ENCODE measurements around the gene PITX2.

The PITX2 gene

DNA sequence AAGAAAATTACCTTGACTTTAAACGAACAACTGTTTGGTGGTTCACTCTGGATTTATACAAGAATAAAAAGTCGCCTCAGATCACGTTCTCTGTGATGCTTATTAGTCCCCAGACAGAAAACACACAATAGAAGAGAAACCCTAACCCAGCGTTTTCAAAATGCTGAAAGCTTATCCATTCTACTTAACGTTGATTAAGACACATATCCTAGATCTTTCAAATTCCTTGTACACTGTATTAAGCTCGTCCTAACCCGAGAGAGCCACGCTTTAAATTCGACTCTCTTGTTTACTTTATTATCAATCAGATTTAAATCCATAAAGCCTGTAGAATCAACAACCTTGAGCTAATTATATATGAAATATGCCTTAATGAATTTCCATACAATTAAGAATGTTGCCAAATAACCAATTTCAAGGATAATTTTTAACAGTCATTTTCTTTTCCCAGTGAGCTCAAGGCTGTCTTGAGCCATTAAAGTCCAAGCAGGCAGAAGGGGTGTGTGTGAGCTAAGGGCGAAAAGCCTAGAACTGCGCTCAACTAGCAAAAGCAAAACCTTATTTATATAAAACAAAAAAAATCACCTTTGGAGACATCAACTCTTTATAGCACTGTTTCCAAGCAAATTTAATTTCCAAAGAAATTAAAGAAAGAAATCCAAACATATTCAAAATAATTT, 981 bp upstream of the PITX2 start:
- no peak for DNase-seq (ENCODE audit: low read depth)

GRCh38 chr4:110621839-110622751, 782 bp downstream of the PITX2 start:
- DNase-seq (ENCODE audit: low read depth), result no peak

DNA sequence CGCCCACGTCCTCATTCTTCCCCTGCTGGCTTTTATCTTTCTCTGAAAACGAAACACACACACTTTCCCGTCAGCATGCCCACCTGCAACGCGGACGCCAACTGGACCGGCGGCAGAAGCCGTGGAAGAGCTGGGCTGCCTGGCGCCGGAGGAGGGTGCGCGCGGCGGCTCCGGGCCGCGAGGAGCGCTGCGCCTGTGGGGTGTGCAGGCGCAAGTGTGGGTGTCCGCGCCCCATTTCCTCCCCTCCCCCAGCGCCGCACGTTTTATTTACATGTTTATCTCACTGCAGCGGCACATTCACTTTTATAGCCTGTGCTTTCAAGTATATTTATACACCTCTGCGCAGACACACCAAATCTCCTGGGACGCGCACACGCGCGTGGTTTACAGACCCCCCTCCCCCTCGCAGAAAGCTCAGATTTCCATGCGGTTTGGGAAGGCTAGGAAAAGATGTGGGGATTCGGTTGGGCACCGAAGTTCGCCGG, 1.5 kb downstream of the PITX2 start:
- DNase-seq (ENCODE audit: low read depth), result no peak

DNA sequence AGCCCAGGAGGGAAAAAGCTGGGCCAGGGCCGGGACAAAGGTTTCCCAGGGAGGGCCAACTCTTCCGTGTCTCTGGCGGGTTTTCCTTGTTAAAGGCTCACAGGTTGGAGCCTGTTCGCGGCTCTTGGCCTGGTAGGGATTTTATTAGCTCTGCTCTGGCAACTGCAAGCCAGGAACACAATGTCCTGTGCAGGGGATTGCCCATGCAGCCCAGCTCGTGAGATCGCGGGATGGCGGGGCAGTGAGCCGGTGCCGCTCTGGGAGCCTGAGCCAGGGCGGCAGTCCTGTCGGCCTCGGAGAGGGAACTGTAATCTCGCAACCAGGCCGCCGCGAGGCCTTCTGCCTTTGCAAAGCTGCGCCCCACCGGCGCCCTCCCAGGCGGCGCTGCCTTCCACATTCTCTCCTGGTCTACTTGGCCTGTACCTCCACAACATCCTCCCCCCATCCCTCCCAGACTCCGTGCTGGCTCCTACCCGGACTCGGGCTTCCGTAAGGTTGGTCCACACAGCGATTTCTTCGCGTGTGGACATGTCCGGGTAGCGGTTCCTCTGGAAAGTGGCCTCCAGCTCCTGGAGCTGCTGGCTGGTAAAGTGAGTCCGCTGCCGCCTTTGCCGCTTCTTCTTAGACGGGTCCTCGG, 2.1 kb downstream of the PITX2 start:
- DNase-seq (ENCODE audit: low read depth), result no peak

- no peak for DNase-seq (ENCODE audit: low read depth)
These were observed 2.6 kb downstream of the PITX2 start for GRCh38 chr4:110620322-110620690.

DNA sequence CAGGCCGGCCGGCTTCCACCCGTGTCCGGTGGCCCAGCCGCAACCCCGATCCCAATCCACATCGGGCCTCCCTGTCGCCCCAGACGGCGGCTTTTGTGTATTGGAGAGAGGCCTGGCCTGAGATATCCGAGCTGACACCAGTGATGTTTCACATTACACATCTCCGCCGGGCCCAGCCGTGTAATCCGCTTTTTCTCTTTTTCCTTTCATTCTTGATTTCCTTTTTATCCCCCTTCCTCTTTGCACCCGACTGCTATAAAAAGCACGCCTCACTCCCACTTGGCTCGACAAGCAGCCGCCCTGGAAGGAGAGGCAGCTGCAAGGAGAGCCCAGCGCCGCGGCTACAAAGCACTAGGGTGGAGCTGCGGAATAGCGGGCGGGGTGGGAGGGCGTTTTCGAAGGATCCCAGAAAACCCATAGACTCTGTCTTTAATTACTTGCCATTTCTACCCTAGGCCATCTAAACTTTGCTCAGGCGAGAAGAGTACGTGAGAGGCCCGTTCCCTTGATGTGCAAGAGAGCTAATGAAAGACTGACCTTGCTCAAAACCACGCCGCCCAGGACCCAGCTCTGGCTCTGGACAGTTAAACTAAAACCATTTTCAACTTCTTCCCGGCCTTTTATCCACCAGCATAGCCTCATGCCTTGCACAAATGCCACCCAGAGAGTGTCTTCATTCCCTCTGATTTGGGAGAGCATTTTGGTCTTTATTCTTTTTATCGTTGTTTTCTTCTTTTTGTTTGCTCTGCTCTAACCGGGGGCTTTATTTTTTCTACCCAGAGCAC, 3.2 kb downstream of the PITX2 start:
- DNase-seq (ENCODE audit: low read depth), result no peak

GRCh38 chr4:110618581-110619462, 4.1 kb downstream of the PITX2 start:
- no peak for DNase-seq (ENCODE audit: low read depth)

DNA sequence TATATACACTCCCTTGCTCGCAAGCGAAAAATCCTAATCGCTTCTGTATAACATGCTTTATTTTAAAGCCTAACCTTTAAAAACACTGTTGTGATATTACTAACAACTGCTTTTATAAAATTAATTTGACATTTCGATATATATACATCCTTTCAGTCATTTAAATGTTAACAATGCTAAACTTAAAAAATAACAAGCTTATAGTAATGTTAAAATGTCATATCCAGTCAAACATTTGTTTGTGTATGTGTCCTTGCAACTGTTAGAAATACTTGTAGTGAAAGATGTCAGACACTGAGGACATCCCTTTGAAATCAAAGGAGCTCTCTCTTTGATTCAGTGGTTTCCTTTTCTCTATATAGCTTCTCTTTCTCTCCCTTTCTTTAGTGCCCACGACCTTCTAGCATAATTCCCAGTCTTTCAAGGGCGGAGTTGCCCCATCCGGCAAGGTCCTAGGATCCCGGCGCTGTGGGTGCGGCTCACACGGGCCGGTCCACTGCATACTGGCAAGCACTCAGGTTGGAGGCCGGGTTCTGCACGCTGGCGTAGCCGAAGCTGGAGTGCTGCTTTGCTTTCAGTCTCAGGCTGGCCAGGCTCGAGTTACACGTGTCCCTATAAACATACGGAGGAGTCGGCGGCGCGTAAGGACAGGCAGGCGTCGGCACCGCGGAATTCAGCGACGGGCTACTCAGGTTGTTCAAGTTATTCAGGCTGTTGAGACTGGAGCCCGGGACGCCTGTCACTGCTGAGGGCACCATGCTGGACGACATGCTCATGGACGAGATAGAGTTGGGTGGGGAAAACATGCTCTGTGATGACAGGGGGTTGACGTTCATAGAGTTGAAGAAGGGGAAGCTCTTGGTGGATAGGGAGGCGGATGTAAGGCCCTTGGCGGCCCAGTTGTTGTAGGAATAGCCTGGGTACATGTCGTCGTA, 5.0 kb downstream of the PITX2 start:
- no peak for DNase-seq (ENCODE audit: low read depth)

DNA sequence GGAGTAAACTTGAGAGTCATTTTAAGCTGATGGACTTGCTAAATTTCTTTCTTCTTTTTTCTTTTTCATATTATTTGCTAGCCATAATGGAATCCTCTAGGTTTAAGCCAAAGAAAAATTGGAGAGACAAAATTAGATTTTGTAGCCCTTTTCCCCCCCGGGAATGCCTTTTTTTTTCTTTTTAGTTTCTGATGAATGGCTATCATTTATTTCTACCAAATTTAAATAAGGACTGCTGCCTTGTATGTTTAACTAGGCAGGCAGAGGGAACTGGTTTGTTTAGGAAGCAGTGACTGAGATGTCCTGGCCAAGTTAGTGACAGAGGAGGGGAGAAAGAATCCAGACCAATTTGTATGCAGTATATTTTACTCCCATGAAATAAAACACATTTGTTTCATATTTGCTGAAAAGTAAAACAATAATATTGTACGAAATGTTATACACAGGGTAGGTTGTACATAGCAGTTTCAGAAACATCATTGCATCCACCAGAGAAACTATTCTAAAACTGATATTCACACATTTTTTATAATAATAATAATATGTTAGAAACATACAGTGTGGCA, 5.7 kb downstream of the PITX2 start:
- no peak for DNase-seq (ENCODE audit: low read depth)

GRCh38 chr4:110616238-110617074, 6.4 kb downstream of the PITX2 start:
- DNase-seq (ENCODE audit: low read depth), result no peak

DNA sequence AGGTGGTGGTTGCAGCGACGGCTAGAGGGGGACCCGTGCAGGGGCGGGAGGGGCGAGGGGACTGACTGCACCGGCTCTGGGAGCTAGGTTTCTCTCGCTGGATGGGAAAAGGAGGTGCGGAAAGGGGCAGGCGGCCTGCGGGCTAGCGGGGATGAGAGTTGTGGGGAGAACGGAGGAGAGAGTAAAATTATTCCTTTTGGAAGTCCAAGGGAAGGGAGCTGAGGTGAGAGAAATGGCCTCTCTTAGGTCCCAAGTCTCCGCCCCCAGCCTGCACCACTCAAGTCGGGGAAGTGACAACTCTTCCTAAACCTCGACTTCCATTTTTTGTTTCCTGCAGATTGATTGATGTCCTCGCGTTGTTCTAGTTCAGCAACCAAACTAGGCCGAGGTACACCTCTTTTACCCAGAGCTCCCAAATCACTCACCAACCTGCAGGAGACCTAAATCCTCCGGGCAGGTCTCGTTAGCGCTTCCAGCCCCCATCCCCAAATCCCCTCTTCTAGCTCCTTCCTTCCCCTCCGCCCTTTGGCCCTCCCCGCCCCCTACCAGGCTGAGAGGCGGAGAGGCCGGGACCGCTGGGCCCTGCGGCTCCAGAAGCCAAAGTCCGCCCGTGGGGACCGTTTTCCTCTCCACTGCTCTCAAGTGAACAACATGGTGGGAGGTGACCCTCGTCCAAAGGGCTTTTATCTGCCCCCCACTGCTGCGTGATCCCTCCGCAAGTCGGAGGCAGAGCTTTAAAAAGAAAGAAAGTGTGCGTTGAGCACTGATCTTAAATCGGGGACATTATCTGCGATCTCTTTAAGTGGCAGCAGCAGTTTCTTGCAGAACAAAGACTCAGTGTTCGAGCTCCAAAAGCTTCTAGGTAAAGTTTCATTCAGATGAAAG, 7.3 kb downstream of the PITX2 start:
- DNase-seq (ENCODE audit: low read depth), result no peak

GRCh38 chr4:110614976-110615352, 7.9 kb downstream of the PITX2 start:
- no peak for DNase-seq (ENCODE audit: low read depth)

- DNase-seq (ENCODE audit: low read depth), result no peak
These were observed 8.5 kb downstream of the PITX2 start for GRCh38 chr4:110614173-110614963.

DNA sequence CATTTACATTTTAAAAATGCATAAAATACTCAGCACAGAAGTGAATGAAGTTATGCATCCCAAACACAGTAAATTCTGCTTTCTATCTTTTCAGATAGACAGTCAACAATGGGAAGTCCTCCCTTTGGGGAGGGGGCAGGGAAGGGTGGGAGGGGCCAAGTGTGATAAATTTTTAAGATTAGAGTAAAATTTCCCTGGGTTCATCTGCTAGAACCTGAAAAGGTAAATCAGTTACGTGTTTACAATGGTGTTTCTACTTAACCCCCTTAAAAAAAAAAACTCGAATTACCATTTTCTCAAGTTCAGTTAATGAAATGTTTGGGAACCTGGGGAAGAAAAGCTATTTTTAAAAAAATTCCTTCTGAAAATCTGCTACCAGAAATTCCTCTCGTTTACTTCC, 9.1 kb downstream of the PITX2 start:
- no peak for DNase-seq (ENCODE audit: low read depth)

DNA sequence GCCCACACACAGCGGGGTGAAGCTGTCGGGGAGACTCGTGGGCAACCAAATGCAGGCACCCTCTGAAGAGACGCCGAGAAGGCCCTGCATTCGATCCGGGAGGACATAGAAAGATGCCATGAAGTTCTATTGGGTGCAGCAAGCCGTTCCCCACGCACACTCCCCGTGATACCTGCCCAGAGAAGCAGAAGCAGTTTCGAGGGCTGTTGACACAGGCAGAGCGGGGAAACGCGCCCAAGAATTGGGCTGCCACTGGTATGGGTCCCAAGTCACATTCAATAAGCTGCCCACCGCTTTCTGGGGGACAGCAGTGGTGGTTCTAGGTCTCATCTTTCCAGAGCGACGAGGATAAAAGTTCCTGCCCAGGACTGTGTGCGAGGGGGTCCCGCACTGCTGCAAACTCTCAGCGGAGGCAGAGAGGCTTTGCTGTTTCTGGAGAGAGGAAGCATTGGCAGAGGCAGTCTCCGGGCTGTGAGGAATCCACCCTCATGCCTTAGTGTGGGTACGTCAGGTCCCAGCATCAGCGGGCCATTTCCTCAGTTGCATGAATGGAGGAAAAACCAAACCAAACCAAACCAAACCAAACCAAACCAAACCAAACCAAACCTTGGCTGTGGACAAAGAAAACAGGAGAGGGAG, 10.1 kb downstream of the PITX2 start:
- no peak for DNase-seq (ENCODE audit: low read depth)

DNA sequence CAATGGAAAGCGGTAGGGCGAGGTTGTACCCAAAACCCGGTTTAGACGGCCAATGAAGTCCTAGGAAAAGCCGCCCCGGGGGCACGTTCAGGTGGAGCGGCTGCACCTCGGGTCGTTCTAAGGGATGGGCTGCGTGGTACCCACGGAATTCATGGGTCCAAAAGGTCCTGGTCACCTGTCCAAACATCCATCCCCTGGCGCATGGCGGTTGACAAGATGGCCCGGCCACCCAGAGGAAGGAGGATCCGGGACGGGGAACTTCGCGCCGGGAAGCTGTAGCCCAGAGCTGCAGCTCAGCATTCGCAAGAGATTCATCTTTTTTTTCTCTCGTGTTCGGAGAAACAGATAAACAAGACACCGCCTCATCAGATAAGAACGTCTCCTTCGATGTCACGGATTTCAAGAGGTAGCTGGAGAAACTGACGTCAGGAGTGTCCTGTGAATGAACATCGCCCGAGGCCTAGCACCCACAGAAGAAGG, 10.9 kb downstream of the PITX2 start:
- no peak for DNase-seq (ENCODE audit: low read depth)

All from stimulated activated CD8-positive, alpha-beta memory T cell treated with anti-CD3 and anti-CD28 coated beads, Interleukin-7, amount 100 ng/mL, for 24 hours (primary cell).